HCT116 (cell line): ENCODE data around the gene ELL2.

Experiments
- CBX3 ChIP-seq: IDR thresholded peaks from 2 replicates; pipeline ENCODE4 v1.6.1; 2012; ENCODE audit warnings: low read depth
- CEBPB ChIP-seq: IDR thresholded peaks from 2 replicates; pipeline ENCODE4 v1.6.1; 2012; ENCODE audit warnings: low read depth
- EGR1 ChIP-seq: IDR thresholded peaks from 2 replicates; pipeline ENCODE4 v1.6.1; 2012; ENCODE audit warnings: low read depth
- EZH2 ChIP-seq: fragments of 200-600 bp; sonication (generic); IDR thresholded peaks from 2 replicates; pipeline ENCODE4 v1.6.1; 2017; ENCODE audit warnings: antibody characterized with exemption, mixed run types
- EZH2phosphoT487 ChIP-seq: fragments of 200-600 bp; IDR thresholded peaks from 2 replicates; pipeline ENCODE4 v1.6.1; 2018; ENCODE audit warnings: antibody characterized with exemption, borderline replicate concordance
- JUND ChIP-seq: IDR thresholded peaks from 2 replicates; pipeline ENCODE4 v1.6.1; 2012
- POLR2A ChIP-seq: IDR thresholded peaks from 2 replicates; pipeline ENCODE4 v1.7.0; 2011; ENCODE audit warnings: borderline replicate concordance; ENCODE audit not compliant: insufficient read depth, insufficient read length; ENCODE audit errors: extremely low read depth
- POLR2AphosphoS5 ChIP-seq: IDR thresholded peaks from 2 replicates; pipeline ENCODE4 v1.6.1; 2011; ENCODE audit warnings: mild to moderate bottlenecking, low read depth, low read length, moderate library complexity
- RAD21 ChIP-seq: IDR thresholded peaks from 2 replicates; pipeline ENCODE4 v1.6.1; 2012; ENCODE audit warnings: low read depth, mild to moderate bottlenecking
- REST ChIP-seq: IDR thresholded peaks from 2 replicates; pipeline ENCODE4 v1.6.1; 2012; ENCODE audit warnings: low read depth
- SP1 ChIP-seq: IDR thresholded peaks from 2 replicates; pipeline ENCODE4 v1.6.1; 2012; ENCODE audit warnings: low read depth
- TCF7L2 ChIP-seq: IDR thresholded peaks from 2 replicates; pipeline ENCODE4 v1.7.0; 2011; ENCODE audit warnings: borderline replicate concordance, inconsistent platforms; ENCODE audit not compliant: insufficient read depth, insufficient read length; ENCODE audit errors: extremely low read depth
- TF ChIP-seq, protein P1 (sequence below), 3 experiments: fragments of 200-600 bp in 1 of 3; sonication (generic) in 1 of 3; IDR thresholded peaks in 2 of 3; conservative IDR thresholded peaks in 1 of 3; 2 replicates each; pipeline ENCODE4 v1.5.1; 2012 to 2017; ENCODE audit warnings: low read depth in 2 of 3, low read length in 2 of 3, antibody characterized with exemption in 1 of 3, borderline replicate concordance in 1 of 3, control low read depth in 1 of 3, mild to moderate bottlenecking in 1 of 3, mixed read lengths in 1 of 3, mixed run types in 1 of 3, moderate library complexity in 1 of 3; ENCODE audit not compliant: insufficient read depth in 1 of 3
- TF ChIP-seq, protein P2 (sequence below): IDR thresholded peaks from 2 replicates; pipeline ENCODE4 v1.6.1; 2012

DNA sequence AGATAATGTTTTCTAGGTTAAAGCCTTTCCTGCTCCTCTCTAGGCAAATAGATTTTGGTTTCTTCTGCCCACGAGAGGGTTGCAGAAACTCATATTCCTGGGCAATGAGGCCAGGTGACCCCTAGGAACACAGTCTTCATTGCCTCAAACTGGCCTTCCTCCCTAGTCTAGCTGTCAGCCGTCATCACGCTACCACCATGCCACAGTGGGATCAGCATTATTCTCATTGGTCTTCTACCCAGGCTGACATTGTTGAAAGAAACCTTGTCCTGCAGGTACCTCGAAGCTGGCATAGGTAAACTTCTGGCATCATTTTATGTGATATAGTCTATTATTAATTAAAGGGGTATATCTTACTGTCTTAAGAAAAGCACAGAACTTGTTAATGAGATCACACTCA is 51.1 kb downstream of the ELL2 start:
- TF ChIP-seq, protein P1, sequence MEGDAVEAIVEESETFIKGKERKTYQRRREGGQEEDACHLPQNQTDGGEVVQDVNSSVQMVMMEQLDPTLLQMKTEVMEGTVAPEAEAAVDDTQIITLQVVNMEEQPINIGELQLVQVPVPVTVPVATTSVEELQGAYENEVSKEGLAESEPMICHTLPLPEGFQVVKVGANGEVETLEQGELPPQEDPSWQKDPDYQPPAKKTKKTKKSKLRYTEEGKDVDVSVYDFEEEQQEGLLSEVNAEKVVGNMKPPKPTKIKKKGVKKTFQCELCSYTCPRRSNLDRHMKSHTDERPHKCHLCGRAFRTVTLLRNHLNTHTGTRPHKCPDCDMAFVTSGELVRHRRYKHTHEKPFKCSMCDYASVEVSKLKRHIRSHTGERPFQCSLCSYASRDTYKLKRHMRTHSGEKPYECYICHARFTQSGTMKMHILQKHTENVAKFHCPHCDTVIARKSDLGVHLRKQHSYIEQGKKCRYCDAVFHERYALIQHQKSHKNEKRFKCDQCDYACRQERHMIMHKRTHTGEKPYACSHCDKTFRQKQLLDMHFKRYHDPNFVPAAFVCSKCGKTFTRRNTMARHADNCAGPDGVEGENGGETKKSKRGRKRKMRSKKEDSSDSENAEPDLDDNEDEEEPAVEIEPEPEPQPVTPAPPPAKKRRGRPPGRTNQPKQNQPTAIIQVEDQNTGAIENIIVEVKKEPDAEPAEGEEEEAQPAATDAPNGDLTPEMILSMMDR (IDR thresholded peaks at IDR 0.05 in 2 of 3, conservative IDR thresholded peaks at IDR 0.05 in 1 of 3; ENCODE audit: borderline replicate concordance in 1 of 3, insufficient read depth in 1 of 3, low read depth in 2 of 3, low read length in 2 of 3): no peak
- no peak for TF ChIP-seq REST
- TF ChIP-seq JUND: no peak
- no peak for TF ChIP-seq POLR2A
- no peak for TF ChIP-seq RAD21
- TF ChIP-seq POLR2AphosphoS5: no peak
- no peak for TF ChIP-seq SP1
- no peak for TF ChIP-seq CBX3
- no peak for TF ChIP-seq CEBPB
- TF ChIP-seq EGR1: no peak
- no peak for TF ChIP-seq EZH2
- TF ChIP-seq TCF7L2: no peak
- TF ChIP-seq EZH2phosphoT487: no peak
- TF ChIP-seq, protein P2, sequence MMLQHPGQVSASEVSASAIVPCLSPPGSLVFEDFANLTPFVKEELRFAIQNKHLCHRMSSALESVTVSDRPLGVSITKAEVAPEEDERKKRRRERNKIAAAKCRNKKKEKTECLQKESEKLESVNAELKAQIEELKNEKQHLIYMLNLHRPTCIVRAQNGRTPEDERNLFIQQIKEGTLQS: no peak
